Endothelial cell of umbilical vein (primary cell): Measurements from ENCODE around the gene FSTL1. TPM values are rescaled to one million over a fixed set of nuclear protein-coding genes. Genes with fewer than 3 reads are reported as not detected.

ENCODE experiments used
- BruUV-seq: library from RNA; stranded (reverse); fragments of 400-500 nt; replicated peaks from 2 replicates; lab custom pipeline; 2021; lab: Mats Ljungman, UMichigan
- CTCF ChIA-PET: fragments of 300-600, 350-600 bp; sonication (Branson Sonifier 250); formaldehyde crosslinking; loops from one replicate; lab custom pipeline; 2021; ENCODE audit warnings: antibody characterized with exemption, inconsistent platforms; lab: Charles Lee
- POLR2A ChIA-PET: fragments of 300-600, 350-600 bp; sonication (Branson Sonifier 250); formaldehyde crosslinking; loops from one replicate; lab custom pipeline; 2021; ENCODE audit warnings: antibody characterized with exemption, inconsistent platforms; lab: Charles Lee
- DNase-seq: peaks from one replicate; pipeline ENCODE4 v3.0.0-alpha.2; 2011; ENCODE audit warnings: low read depth, low spot score
- FAIRE-seq: peaks from 2 replicates; lab custom pipeline; 2011; peaks lifted over from hg19 to GRCh38; lab: Jason Lieb, UNC
- H2AFZ ChIP-seq: 2 replicates; pipeline ENCODE4 v1.6.0; 2012; ENCODE audit warnings: low read depth, low read length, control low read depth, inconsistent platforms
- H3K27ac ChIP-seq: 2 replicates; pipeline ENCODE4 v1.5.1; 2011; ENCODE audit warnings: low read depth, mild to moderate bottlenecking, control low read depth, low read length, moderate library complexity; ENCODE audit not compliant: insufficient read depth
- H3K27me3 ChIP-seq, 2 experiments: 2 replicates each; pipeline versions ENCODE4 v1.6.0 to v1.6.1; 2011; ENCODE audit warnings: low read length in 2 of 2, mixed read lengths in 1 of 2; ENCODE audit not compliant: control insufficient read depth in 2 of 2, insufficient read depth in 2 of 2
- H3K36me3 ChIP-seq, 2 experiments: 2 replicates in 1 of 2; 3 replicates in 1 of 2; pipeline ENCODE4 v1.5.1; 2011; ENCODE audit warnings: low read length in 2 of 2, mild to moderate bottlenecking in 1 of 2, moderate library complexity in 1 of 2; ENCODE audit not compliant: control insufficient read depth in 2 of 2, insufficient read depth in 2 of 2; ENCODE audit errors: extremely low read depth in 1 of 2
- H3K4me1 ChIP-seq: 3 replicates; pipeline ENCODE4 v1.5.1; 2011; ENCODE audit warnings: mild to moderate bottlenecking, low read length; ENCODE audit not compliant: control insufficient read depth, insufficient read depth; ENCODE audit errors: extremely low read depth
- H3K4me2 ChIP-seq: 2 replicates; pipeline ENCODE4 v1.6.1; 2011; ENCODE audit warnings: low read length, control low read depth, mixed read lengths; ENCODE audit not compliant: insufficient read depth
- H3K4me3 ChIP-seq, 3 experiments: fragments of 200-600 bp in 1 of 3; sonication (generic), shearing (Covaris generic) in 1 of 3; replicated peaks in 1 of 3; 2 replicates each; pipeline ENCODE4 v1.5.1; 2011 to 2016; ENCODE audit warnings: control low read depth in 3 of 3, low read length in 3 of 3, mild to moderate bottlenecking in 2 of 3, inconsistent platforms in 1 of 3, low read depth in 1 of 3, moderate library complexity in 1 of 3; ENCODE audit not compliant: insufficient read depth in 1 of 3
- H3K79me2 ChIP-seq: 2 replicates; pipeline ENCODE4 v1.6.0; 2012; ENCODE audit warnings: low read length, inconsistent platforms; ENCODE audit not compliant: control insufficient read depth, insufficient read depth
- H3K9ac ChIP-seq: replicated peaks from 2 replicates; pipeline ENCODE3; 2011; ENCODE audit warnings: low read length, control low read depth; ENCODE audit not compliant: insufficient read depth; ENCODE audit errors: extremely low read depth
- H3K9me1 ChIP-seq: replicated peaks from 3 replicates; pipeline ENCODE4 v1.6.0; 2011; ENCODE audit warnings: mild to moderate bottlenecking, low read length; ENCODE audit not compliant: control insufficient read depth, insufficient read depth; ENCODE audit errors: extremely low read depth
- H3K9me3 ChIP-seq: replicated peaks from 2 replicates; pipeline ENCODE4 v1.5.1; 2012; ENCODE audit warnings: low read length, inconsistent platforms; ENCODE audit not compliant: control insufficient read depth, insufficient read depth
- H4K20me1 ChIP-seq: replicated peaks from 2 replicates; pipeline ENCODE3; 2011; ENCODE audit warnings: mild to moderate bottlenecking, low read length; ENCODE audit not compliant: control insufficient read depth, insufficient read depth; ENCODE audit errors: extremely low read depth
- EZH2 ChIP-seq: IDR thresholded peaks from 2 replicates; pipeline ENCODE4 v1.6.1; 2012; ENCODE audit warnings: borderline replicate concordance, low read depth, mild to moderate bottlenecking, moderate library complexity, low read length, inconsistent platforms; ENCODE audit not compliant: severe bottlenecking
- GATA2 ChIP-seq: IDR thresholded peaks from 2 replicates; pipeline ENCODE4 v1.7.0; 2011; ENCODE audit warnings: low read depth, mild to moderate bottlenecking, moderate library complexity, mixed read lengths, low read length; ENCODE audit not compliant: insufficient read length, insufficient read depth
- MYC ChIP-seq: IDR thresholded peaks from one replicate; pipeline ENCODE4 v1.6.1; 2011; ENCODE audit warnings: mild to moderate bottlenecking, low read depth, low read length
- POLR2A ChIP-seq: IDR thresholded peaks from 2 replicates; pipeline ENCODE4 v1.6.1; 2012; ENCODE audit warnings: low read depth, mild to moderate bottlenecking, control low read depth, low read length
- POLR2AphosphoS5 ChIP-seq: IDR thresholded peaks from 2 replicates; pipeline ENCODE4 v1.6.1; 2012; ENCODE audit warnings: low read depth, mild to moderate bottlenecking, control low read depth, low read length, moderate library complexity; ENCODE audit not compliant: insufficient read depth
- dilution Hi-C: fragments of 300-500 bp; cut with MboI; formaldehyde crosslinking; loops from one replicate; pipeline ENCODE4 v1.15.0; 2019; ENCODE audit warnings: low sequenced_read_pairs; ENCODE audit not compliant: extremely low pct_ligation_motif_present
- intact Hi-C: fragments of 100-400 bp; cut with micrococcal nuclease; formaldehyde crosslinking; loops from one replicate; pipeline ENCODE4 v1.10.0; 2022
- polyA plus RNA-seq, 4 experiments: library from polyadenylated mRNA; depleted of rRNA in 3 of 4; stranded (reverse) in 3 of 4; unstranded in 1 of 4; fragments of >200 nt; gene quantifications; 2 replicates each; pipeline versions ENCODE4 v1.2.1 to v1.2.3, GENCODE V29; 2011 to 2012; ENCODE audit warnings: missing spikeins in 1 of 4
- total RNA-seq: library from RNA; stranded (reverse); gene quantifications from 2 replicates; pipeline ENCODE4 v1.2.3, GENCODE V29; 2021
- TF ChIP-seq, protein P1 (sequence below), 2 donors: IDR thresholded peaks; 1 replicate in 1 of 2; 2 replicates in 1 of 2; pipeline ENCODE4 v1.5.1; 2011; ENCODE audit warnings: low read length in 2 of 2, mild to moderate bottlenecking in 2 of 2, moderate library complexity in 2 of 2, control low read depth in 1 of 2, inconsistent platforms in 1 of 2, low read depth in 1 of 2; ENCODE audit not compliant: insufficient read depth in 1 of 2; ENCODE audit errors: extremely low read depth in 1 of 2

Gene FSTL1
- total and polyA plus RNA-seq, 2 donors (not counting 3 experiments of a cell fraction or from before 2014, with no cell fraction given), result 235 to 562 TPM

DNA sequence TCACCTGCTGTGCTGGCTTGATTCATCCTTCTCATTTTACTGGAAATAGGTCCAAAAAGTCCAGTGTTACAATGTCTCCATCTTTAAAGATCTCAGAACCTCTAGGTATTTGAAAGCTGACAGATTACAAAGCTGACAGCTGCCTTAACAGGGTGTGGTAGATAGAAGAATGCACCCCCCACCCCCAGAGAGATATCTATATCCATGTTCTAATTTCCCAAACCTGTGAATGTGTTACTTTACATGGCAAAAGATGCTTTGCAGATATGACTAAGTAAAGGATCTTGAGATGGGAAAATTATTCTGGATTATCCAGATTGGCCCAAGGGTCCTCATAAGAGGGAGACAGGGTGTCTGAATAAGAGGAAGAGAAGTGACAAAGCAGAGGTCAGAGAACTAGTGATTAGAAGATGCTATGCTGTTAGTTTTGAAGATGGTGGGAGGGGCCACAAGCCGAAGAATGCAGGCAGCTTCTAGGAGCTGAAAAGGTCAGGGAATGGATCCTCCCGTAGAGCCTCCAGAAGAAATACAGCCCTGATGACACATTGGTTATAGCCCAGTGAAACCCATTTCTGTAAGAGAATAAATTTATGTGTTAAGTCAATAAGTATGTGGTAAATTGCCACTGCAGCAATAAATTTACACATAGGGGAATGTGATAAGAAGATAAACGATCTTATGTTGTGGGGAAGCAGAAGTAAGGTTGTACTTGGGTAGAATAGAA lies 21.5 kb upstream of the FSTL1 start:
- POLR2A ChIA-PET, result no interaction called here
- dilution Hi-C loops, result no loop called here
- Histone ChIP-seq H3K4me2 (no peak overlapping the region), H3K4me3 (no peak overlapping the region), H3K9me1 (no peaks in the 10 kb centered on the region), H3K4me1 (no peaks in the 10 kb centered on the region), H3K36me3 (no peaks in the 10 kb centered on the region), H3K79me2 (no peaks in the 10 kb centered on the region), H4K20me1 (no peaks in the 10 kb centered on the region), H3K9ac (no peak overlapping the region), H2AFZ (no peak overlapping the region), H3K27ac (no peak overlapping the region), H3K9me3 (no peaks in the 10 kb centered on the region), H3K27me3 (no peaks in the 10 kb centered on the region)
- no peak for FAIRE-seq
- intact Hi-C loops, result no loop called here
- CTCF ChIA-PET, result interaction anchor here (1.4 kb wide), 1 partner anchor 9 kb away, joined by 5 read pairs; no protein-coding TSS in a partner anchor
- no peak for DNase-seq
- TF ChIP-seq POLR2AphosphoS5 (no peak), MYC (no peak), POLR2A (no peak), EZH2 (no peak)
- TF ChIP-seq, protein P1, sequence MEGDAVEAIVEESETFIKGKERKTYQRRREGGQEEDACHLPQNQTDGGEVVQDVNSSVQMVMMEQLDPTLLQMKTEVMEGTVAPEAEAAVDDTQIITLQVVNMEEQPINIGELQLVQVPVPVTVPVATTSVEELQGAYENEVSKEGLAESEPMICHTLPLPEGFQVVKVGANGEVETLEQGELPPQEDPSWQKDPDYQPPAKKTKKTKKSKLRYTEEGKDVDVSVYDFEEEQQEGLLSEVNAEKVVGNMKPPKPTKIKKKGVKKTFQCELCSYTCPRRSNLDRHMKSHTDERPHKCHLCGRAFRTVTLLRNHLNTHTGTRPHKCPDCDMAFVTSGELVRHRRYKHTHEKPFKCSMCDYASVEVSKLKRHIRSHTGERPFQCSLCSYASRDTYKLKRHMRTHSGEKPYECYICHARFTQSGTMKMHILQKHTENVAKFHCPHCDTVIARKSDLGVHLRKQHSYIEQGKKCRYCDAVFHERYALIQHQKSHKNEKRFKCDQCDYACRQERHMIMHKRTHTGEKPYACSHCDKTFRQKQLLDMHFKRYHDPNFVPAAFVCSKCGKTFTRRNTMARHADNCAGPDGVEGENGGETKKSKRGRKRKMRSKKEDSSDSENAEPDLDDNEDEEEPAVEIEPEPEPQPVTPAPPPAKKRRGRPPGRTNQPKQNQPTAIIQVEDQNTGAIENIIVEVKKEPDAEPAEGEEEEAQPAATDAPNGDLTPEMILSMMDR (IDR thresholded peaks at IDR 0.05; ENCODE audit: extremely low read depth in 1 of 2, insufficient read depth in 1 of 2, low read depth in 1 of 2, low read length in 2 of 2), result no peak
- BruUV-seq, result no TSS peak

DNA sequence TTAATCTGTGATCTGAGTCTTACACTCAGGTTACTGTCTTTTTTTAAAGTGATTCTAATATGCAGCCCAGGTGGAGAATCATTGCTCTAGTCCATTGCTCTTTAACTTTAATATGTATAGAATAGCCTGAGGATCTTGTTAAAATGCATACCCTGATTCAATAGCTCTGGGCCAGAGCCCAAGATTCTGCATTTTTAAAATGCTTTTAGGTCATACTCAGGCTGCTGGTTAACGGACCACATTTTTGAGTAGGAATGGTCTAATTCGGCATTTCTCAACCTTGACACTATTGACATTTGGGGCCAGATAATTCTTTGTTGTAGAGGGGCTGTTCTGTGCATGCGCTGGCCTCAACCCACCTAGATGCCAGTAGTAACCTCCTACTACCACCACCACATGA lies 20.9 kb upstream of the FSTL1 start:
- no peak for TF ChIP-seq GATA2
- TF ChIP-seq, protein P1 (IDR thresholded peaks at IDR 0.05; ENCODE audit: extremely low read depth in 1 of 2, insufficient read depth in 1 of 2, low read depth in 1 of 2, low read length in 2 of 2), result no peak
- Histone ChIP-seq H2AFZ (no peak overlapping the region), H4K20me1 (no peaks in the 10 kb centered on the region), H3K9me3 (no peaks in the 10 kb centered on the region), H3K36me3 (no peaks in the 10 kb centered on the region), H3K79me2 (no peaks in the 10 kb centered on the region), H3K27me3 (no peaks in the 10 kb centered on the region), H3K27ac (no peak overlapping the region), H3K9me1 (no peaks in the 10 kb centered on the region), H3K4me2 (no peak overlapping the region), H3K4me1 (no peaks in the 10 kb centered on the region), H3K4me3 (no peak overlapping the region), H3K9ac (no peak overlapping the region)
- ChIA-PET POLR2A (no interaction called here), CTCF (interaction anchor here (1.4 kb wide), 1 partner anchor 9 kb away, joined by 5 read pairs; no protein-coding TSS in a partner anchor)
- dilution Hi-C loops, result no loop called here
- FAIRE-seq (no peak), DNase-seq (no peak)
- intact Hi-C loops, result no loop called here
- BruUV-seq, result no TSS peak
